Islet of Langerhans (tissue), 1 donor: ENCODE results near the gene CCDC88A.
"Not testable (repeated sequence)": the region's sequence is repeated elsewhere in the genome, so short reads cannot be mapped to it uniquely, and the experiment has no call there.

ENCODE experiments used
- FAIRE-seq: peaks from one replicate; lab custom pipeline; 2011; peaks lifted over from hg19 to GRCh38; lab: Jason Lieb, UNC

CCDC88A gene

GRCh38 chr2:55419679-55420438, at the start of gene CCDC88A:
CCDC88A (minus strand) TSS chr2:55419856; CDS start chr2:55419079, 777 bp downstream.
- FAIRE-seq, result no peak

- no peak for FAIRE-seq
These were observed 42.0 kb upstream of the CCDC88A start for GRCh38 chr2:55461679-55462078.

- no peak for FAIRE-seq
These were observed 40.9 kb upstream of the CCDC88A start for GRCh38 chr2:55460562-55460961.

- FAIRE-seq, result no peak
These were observed 40.1 kb upstream of the CCDC88A start for GRCh38 chr2:55459714-55460274.

GRCh38 chr2:55459279-55459678, 39.6 kb upstream of the CCDC88A start:
- no peak for FAIRE-seq

- FAIRE-seq, result no peak
These were observed 34.5 kb upstream of the CCDC88A start for GRCh38 chr2:55454121-55454520.

GRCh38 chr2:55452879-55453278, 33.2 kb upstream of the CCDC88A start:
- FAIRE-seq, result no peak

- no peak for FAIRE-seq
These were observed 32.0 kb upstream of the CCDC88A start for GRCh38 chr2:55451699-55452098.

GRCh38 chr2:55450014-55450413, 30.4 kb upstream of the CCDC88A start:
- not testable (repeated sequence) for FAIRE-seq

- not testable (repeated sequence) for FAIRE-seq
These were observed 22.5 kb upstream of the CCDC88A start for GRCh38 chr2:55442045-55442760.

GRCh38 chr2:55441280-55441892, 21.7 kb upstream of the CCDC88A start:
- FAIRE-seq, result no peak

- FAIRE-seq, result no peak
These were observed 19.4 kb upstream of the CCDC88A start for GRCh38 chr2:55439101-55439397.

- no peak for FAIRE-seq
These were observed 18.9 kb upstream of the CCDC88A start for GRCh38 chr2:55438391-55439100.

- FAIRE-seq, result no peak
These were observed 18.1 kb upstream of the CCDC88A start for GRCh38 chr2:55437515-55438390.

- FAIRE-seq, result peak; percentile 69
These were observed 12.4 kb upstream of the CCDC88A start for GRCh38 chr2:55431982-55432627.

- no peak for FAIRE-seq
These were observed 10.7 kb upstream of the CCDC88A start for GRCh38 chr2:55430211-55430975.

- FAIRE-seq, result no peak
These were observed 8.6 kb upstream of the CCDC88A start for GRCh38 chr2:55428258-55428657.

GRCh38 chr2:55425431-55425831, 5.8 kb upstream of the CCDC88A start:
- FAIRE-seq, result no peak

- no peak for FAIRE-seq
These were observed 3.4 kb upstream of the CCDC88A start for GRCh38 chr2:55422876-55423665.
